GM23338 (cell line): ENCODE measurements around the gene CSTF3.

Experiments used
- CREB1 ChIP-seq: fragments of 250-450 bp; sonication (Bioruptor Pico); IDR thresholded peaks from 2 replicates; pipeline ENCODE4 v1.5.0; 2020; ENCODE audit warnings: low read depth, mild to moderate bottlenecking, moderate library complexity
- CTCF ChIP-seq, 2 experiments: fragments of 200-600 bp in 1 of 2; sonication (generic) in 1 of 2; conservative IDR thresholded peaks; 2 replicates each; pipeline versions ENCODE4 v1.5.1 to v1.6.1; 2016 to 2017; ENCODE audit warnings: antibody characterized with exemption in 2 of 2, low read depth in 2 of 2, mild to moderate bottlenecking in 2 of 2, moderate library complexity in 1 of 2
- EZH2 ChIP-seq: fragments of 200-600 bp; sonication (generic); IDR thresholded peaks from one replicate; pipeline ENCODE4 v1.8.0; 2017; ENCODE audit warnings: antibody characterized with exemption, mild to moderate bottlenecking, low read depth; ENCODE audit not compliant: unreplicated experiment
- EZH2phosphoT487 ChIP-seq: fragments of 200-600 bp; sonication (generic); IDR thresholded peaks from one replicate; pipeline ENCODE4 v1.8.1; 2018; ENCODE audit warnings: antibody characterized with exemption; ENCODE audit not compliant: unreplicated experiment
- POLR2AphosphoS5 ChIP-seq: IDR thresholded peaks from 2 replicates; pipeline ENCODE4 v1.6.1; 2016; ENCODE audit warnings: antibody characterized with exemption, low read depth
- ZNF331 ChIP-seq: fragments of 250-450 bp; sonication (Bioruptor Pico); IDR thresholded peaks from 2 replicates; pipeline ENCODE4 v1.5.0; 2020; ENCODE audit warnings: low read depth, mild to moderate bottlenecking, moderate library complexity
- TF ChIP-seq, protein P1 (sequence below): IDR thresholded peaks from one replicate; pipeline ENCODE4 v1.6.1; 2018; ENCODE audit warnings: antibody characterized with exemption; ENCODE audit not compliant: unreplicated experiment
- TF ChIP-seq, protein P2 (sequence below): fragments of 250-450 bp; sonication (Bioruptor Pico); IDR thresholded peaks from 2 replicates; pipeline ENCODE4 v1.5.0; 2020; ENCODE audit warnings: mild to moderate bottlenecking, moderate library complexity

DNA sequence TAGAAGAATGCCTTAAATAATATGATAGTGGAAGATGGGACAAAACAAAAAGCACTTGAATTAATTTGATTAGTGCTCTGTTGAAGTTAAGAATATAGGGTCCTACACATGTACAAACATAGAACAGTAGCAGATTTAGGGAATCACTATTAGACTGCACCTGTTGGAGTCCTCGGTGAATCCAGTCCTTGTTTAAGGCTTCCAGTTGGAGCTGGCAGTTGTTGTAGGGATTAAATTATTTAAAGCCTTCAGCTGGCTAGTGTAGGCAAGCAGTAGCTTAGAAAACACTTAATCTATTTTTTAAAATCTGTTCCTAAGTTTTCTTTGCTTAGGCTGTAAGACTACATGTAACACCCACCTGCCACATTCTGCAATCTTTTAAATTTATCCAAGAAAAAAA, 24.5 kb upstream of the CSTF3 start:
- TF ChIP-seq CTCF (conservative IDR thresholded peaks at IDR 0.05; ENCODE audit: low read depth in 2 of 2) (no peak), EZH2phosphoT487 (no peak), POLR2AphosphoS5 (no peak), CREB1 (no peak), ZNF331 (CRISPR knock-in tag) (no peak), EZH2 (no peak)
- TF ChIP-seq, protein P1, sequence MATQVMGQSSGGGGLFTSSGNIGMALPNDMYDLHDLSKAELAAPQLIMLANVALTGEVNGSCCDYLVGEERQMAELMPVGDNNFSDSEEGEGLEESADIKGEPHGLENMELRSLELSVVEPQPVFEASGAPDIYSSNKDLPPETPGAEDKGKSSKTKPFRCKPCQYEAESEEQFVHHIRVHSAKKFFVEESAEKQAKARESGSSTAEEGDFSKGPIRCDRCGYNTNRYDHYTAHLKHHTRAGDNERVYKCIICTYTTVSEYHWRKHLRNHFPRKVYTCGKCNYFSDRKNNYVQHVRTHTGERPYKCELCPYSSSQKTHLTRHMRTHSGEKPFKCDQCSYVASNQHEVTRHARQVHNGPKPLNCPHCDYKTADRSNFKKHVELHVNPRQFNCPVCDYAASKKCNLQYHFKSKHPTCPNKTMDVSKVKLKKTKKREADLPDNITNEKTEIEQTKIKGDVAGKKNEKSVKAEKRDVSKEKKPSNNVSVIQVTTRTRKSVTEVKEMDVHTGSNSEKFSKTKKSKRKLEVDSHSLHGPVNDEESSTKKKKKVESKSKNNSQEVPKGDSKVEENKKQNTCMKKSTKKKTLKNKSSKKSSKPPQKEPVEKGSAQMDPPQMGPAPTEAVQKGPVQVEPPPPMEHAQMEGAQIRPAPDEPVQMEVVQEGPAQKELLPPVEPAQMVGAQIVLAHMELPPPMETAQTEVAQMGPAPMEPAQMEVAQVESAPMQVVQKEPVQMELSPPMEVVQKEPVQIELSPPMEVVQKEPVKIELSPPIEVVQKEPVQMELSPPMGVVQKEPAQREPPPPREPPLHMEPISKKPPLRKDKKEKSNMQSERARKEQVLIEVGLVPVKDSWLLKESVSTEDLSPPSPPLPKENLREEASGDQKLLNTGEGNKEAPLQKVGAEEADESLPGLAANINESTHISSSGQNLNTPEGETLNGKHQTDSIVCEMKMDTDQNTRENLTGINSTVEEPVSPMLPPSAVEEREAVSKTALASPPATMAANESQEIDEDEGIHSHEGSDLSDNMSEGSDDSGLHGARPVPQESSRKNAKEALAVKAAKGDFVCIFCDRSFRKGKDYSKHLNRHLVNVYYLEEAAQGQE, result no peak
- TF ChIP-seq, protein P2, sequence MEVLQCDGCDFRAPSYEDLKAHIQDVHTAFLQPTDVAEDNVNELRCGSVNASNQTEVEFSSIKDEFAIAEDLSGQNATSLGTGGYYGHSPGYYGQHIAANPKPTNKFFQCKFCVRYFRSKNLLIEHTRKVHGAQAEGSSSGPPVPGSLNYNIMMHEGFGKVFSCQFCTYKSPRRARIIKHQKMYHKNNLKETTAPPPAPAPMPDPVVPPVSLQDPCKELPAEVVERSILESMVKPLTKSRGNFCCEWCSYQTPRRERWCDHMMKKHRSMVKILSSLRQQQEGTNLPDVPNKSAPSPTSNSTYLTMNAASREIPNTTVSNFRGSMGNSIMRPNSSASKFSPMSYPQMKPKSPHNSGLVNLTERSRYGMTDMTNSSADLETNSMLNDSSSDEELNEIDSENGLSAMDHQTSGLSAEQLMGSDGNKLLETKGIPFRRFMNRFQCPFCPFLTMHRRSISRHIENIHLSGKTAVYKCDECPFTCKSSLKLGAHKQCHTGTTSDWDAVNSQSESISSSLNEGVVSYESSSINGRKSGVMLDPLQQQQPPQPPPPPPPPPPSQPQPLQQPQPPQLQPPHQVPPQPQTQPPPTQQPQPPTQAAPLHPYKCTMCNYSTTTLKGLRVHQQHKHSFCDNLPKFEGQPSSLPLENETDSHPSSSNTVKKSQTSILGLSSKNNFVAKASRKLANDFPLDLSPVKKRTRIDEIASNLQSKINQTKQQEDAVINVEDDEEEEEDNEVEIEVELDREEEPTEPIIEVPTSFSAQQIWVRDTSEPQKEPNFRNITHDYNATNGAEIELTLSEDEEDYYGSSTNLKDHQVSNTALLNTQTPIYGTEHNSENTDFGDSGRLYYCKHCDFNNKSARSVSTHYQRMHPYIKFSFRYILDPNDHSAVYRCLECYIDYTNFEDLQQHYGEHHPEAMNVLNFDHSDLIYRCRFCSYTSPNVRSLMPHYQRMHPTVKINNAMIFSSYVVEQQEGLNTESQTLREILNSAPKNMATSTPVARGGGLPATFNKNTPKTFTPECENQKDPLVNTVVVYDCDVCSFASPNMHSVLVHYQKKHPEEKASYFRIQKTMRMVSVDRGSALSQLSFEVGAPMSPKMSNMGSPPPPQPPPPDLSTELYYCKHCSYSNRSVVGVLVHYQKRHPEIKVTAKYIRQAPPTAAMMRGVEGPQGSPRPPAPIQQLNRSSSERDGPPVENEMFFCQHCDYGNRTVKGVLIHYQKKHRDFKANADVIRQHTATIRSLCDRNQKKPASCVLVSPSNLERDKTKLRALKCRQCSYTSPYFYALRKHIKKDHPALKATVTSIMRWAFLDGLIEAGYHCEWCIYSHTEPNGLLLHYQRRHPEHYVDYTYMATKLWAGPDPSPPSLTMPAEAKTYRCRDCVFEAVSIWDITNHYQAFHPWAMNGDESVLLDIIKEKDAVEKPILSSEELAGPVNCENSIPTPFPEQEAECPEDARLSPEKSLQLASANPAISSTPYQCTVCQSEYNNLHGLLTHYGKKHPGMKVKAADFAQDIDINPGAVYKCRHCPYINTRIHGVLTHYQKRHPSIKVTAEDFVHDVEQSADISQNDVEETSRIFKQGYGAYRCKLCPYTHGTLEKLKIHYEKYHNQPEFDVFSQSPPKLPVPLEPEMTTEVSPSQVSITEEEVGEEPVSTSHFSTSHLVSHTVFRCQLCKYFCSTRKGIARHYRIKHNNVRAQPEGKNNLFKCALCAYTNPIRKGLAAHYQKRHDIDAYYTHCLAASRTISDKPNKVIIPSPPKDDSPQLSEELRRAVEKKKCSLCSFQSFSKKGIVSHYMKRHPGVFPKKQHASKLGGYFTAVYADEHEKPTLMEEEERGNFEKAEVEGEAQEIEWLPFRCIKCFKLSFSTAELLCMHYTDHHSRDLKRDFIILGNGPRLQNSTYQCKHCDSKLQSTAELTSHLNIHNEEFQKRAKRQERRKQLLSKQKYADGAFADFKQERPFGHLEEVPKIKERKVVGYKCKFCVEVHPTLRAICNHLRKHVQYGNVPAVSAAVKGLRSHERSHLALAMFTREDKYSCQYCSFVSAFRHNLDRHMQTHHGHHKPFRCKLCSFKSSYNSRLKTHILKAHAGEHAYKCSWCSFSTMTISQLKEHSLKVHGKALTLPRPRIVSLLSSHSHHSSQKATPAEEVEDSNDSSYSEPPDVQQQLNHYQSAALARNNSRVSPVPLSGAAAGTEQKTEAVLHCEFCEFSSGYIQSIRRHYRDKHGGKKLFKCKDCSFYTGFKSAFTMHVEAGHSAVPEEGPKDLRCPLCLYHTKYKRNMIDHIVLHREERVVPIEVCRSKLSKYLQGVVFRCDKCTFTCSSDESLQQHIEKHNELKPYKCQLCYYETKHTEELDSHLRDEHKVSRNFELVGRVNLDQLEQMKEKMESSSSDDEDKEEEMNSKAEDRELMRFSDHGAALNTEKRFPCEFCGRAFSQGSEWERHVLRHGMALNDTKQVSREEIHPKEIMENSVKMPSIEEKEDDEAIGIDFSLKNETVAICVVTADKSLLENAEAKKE (CRISPR knock-in tag), result no peak
